HG02870 (cell line): ENCODE data around the gene OVCH2.
A peak's percentile ranks its signal among the peaks of the same experiment; 100 is the strongest.
"Not testable (repeated sequence)": the region's sequence is repeated elsewhere in the genome, so short reads cannot be mapped to it uniquely, and the experiment has no call there.

ENCODE experiments used
- ATAC-seq: cut with Tn5 transposase; IDR thresholded peaks from one replicate; pipeline ENCODE4 v1.9.1; 2021; ENCODE audit warnings: mild to moderate bottlenecking, moderate library complexity; ENCODE audit not compliant: unreplicated experiment

The OVCH2 gene

DNA sequence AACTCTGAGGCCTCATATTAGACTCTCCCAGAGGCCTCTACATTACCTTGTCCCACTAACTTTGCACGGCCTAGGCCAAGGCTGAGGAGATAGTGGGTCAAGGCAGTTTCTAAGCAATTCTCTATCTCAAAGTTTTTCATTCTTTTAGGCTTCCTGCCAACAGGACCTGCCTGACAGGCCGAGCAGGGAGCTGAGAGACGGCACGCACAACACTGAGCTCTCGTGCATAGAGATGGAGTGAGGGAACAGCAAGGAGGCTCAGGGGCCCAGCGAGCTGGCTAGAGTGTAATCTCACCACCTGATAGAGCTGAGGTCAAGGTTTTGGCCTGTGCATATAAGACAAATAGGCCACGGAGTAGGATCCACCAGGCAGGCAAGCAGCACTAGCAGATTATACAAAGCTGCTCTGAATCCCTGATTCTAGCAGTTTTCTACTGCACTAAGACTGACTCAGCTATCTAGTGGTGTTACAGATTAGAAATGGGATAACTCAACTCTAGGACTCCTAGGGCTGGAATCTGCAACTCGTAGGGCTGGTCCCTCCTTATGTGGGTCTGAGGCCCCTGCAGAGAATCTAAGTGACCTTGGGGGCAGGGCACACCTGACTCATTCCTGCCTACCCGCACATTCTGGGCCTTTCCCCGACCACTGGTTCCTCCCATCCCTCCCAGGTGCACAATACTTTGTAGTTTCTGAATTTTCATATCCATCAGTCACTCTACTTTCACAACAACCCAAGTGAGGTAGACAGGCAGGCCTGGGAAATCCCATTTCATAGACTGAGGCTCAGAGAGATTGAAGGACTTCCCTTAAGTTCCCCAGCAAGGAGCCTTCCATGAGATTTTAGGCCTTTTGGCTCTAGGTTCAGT is 34.7 kb downstream of the OVCH2 start:
- ATAC-seq = peak; percentile 69

DNA sequence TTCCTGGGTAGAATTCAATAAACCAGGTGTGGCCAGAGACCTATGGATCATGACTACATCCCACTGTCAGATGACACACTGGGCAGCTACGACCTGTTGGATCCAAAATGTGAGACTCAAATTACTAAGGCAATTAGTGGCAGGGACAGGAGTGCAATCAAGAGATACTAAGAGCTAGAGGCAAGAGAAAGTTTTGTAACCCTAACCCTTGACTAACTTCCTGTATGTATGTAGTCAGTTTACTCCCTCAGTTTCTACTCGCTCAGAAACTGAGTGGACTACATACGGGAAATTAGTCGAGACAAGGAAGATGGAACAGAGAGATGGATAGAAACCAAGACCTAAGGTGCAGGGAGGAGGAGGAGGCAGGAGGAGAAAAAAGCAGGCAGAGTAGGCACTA is 35.6 kb downstream of the OVCH2 start:
- ATAC-seq = no peak

DNA sequence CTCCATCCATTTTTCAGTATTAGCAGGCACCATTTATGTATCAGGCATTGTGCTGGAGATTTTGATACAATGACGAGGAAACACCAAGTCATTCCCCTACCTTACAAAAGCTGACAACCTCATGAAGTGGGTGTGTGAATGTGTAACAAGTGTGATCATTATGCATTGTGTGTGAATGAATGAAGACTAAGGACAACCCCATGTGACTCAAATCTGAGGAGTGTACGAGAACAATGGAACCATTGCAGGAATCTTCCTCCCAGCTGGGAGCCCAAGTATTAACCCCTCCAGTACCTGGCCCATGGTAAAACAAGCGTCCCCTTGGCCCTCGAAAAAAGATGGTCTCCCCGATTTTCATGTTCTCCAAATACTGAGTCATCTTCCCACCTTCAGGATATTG is 37.4 kb downstream of the OVCH2 start:
- no peak for ATAC-seq

DNA sequence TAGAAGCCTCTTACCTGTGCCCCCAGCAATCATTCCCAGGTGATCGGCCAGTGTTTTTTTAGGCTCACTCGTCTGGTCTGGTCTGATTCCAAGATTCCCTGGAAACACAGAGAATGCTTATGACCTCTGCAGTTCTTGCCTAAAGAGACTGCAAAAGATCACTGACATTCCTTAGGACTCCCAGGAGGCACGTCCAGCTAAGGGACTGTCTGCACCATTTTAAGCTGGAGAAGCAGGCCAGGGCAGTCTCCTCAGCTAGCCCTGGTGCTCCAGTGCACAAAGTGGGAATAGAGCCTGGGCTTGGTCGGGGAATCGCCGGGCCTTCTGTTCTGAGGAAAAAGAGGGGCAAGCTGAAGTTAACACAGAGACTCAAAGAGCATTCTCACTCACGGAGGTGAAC is 37.8 kb downstream of the OVCH2 start:
- no peak for ATAC-seq

DNA sequence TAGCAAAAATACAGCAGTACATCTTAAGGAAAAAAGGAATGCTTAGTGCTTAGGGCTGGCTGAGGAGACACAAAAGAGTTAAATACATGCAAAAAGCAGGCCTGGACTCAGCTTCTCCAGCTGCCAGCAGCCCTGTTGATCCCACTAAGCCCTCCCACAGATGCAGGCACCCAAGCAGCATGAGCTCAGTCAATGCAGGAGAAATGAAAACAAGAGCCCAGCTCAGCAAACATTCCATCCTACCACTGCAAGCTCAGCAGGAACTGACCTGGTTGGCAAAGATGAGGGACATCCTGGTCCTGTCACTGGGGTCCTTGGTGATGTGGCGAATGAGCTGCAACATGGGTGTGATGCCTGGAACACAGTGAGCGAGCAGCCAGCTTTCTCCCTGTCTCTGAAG is 38.8 kb downstream of the OVCH2 start:
- no peak for ATAC-seq

DNA sequence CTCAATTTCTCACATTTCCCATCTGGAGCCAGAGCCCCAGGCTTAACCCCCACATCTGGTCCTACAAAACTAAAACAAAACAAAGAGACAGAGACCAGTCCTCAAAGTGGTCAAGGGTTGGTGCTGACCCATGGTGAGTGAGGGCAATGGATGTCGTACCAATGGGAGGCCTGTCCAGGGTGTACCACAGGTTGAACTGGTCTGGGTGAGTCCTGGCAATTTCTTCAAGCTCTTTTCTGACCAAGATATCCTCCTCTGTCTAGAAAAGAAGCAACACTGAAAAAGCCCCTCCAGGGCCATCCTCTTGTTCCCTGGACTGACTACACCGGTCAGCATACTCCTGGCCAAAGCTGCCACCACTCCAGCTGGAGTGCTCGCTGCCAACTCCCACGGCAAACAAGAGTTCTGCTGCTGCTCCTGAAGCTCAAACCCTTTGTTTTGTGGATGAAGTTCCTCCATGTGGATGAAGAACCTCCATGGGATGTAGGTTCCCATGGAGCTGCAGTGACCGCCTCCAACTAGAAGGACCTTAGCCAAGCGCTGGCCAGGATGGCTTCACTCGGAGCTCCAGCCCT is 39.9 kb downstream of the OVCH2 start:
- ATAC-seq = no peak

DNA sequence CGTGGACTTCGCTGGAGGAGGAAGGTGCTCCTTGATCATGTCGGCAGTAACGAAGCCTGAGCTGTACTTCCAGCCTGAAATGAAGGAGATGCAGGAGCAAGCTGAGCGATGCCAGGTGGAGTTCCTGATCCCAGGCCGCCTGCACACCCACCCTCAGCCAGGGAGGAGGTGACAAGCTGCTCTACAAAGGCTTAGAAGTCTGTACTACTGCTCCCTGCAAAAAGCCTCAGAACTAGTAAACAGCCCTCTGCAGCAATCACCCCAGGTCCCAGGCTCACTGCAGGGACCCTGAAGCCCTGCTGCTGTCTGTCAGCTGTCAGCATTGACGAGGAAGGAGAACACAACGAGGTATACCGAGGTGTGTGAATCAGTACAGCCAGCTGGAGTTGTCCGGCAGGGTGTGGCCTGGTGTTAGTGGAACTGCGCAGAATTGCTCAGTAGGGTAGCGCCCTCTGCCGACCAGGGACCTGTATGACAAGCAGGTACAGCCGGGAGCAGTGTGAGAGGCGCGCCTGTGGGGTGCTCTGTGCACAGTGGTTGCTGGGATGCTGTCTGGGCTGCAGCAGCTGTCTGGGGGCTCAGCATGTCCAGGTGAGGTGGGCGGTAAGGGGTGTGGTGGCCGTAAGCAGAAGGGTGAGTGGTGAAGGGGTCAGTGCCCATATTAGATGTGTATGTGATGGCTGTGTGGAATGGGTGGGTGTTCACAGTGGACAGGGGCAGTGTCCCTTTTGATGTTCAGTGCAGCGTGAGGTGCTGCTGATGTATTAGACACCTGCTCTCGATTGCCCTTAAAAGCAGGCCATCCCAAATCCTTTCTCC is 40.6 kb downstream of the OVCH2 start:
- peak; percentile 95 for ATAC-seq

DNA sequence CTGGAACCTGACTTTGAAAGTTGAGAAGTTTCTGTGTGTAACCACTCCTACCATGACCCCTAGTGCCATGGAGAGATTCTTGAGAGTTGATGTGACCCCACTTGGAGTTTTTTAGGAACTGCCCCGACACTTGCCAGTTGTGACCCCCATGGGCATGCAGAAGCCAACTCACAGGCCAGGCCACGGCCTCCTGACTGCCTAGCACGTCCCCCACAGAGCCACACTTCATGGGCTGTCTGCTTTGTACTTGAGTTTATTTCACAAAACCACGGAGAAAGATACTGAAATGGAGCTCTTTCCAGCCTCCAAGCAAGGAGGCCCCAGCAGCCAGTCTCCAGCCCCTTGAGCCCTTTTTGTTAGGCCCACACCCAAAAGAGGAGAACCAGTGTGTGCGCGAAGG is 41.4 kb downstream of the OVCH2 start:
- ATAC-seq = no peak

DNA sequence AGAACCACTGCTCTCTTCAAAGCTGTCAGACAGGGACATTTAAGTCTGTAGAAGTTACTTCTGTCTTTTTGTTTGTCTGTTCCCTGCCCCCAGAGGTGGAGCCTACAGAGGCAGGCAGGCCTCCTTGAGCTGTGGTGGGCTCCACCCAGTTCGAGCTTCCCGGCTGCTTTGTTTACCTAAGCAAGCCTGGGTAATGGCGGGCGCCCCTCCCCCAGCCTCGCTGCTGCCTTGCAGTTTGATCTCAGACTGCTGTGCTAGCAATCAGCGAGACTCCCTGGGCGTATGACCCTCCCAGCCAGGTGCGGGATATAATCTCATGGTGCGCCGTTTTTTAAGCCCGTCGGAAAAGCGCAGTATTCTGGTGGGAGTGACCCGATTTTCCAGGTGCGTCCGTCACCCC is 42.7 kb downstream of the OVCH2 start:
- not testable (repeated sequence) for ATAC-seq

DNA sequence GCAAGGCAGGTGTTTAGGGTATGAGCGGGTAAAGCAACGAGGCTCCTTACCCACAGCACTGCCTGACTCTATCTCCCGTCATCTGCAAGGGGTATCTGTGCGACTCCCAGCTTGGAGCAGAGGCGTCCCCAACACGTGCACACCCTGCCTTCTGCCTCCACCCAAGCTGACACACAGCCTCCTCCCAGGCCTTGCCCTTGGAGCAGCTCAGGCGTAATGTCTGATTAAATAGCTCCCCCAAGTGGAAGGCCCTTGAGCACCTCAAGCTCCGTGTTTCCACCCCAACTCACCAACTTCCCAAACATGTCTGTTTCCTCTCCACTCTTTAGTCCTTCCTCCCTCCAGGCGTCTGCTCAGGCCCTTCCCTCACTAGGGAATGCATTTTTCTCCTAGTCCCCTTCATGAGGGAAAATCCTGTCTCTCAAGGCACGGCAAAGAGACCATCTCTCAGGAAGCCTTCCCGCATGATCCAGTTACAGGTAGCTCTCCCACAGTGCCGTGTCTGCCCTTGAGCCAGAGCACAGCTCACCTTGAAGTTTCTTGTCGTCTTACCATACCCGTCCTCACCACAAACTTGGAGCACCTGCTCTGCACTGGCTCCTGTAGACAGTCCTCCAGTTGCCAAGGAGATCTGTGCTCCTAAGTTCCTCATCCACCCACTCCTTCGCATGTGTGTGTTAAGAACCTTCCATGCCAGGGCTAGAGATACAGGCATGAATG is 48.8 kb downstream of the OVCH2 start:
- ATAC-seq = no peak

DNA sequence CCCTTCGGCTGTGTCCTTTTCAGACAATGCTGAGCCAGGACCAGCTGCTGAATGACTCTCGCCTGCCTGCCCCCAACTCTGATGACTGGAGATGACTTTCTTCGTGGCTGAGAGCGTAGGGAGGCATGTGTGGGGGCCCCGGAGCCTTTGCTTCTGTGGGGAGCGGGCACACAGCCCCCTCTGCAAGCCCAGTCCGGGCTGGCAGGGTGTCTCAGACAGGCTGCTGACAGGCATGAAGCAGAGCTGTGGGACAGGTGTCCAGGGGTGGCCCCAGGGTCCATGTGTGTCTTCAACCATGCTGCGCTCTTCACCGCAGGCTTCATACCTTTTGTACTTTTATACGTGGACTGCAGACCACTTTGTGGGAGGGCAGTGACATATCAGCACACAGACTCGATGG is 49.6 kb downstream of the OVCH2 start:
- no peak for ATAC-seq

DNA sequence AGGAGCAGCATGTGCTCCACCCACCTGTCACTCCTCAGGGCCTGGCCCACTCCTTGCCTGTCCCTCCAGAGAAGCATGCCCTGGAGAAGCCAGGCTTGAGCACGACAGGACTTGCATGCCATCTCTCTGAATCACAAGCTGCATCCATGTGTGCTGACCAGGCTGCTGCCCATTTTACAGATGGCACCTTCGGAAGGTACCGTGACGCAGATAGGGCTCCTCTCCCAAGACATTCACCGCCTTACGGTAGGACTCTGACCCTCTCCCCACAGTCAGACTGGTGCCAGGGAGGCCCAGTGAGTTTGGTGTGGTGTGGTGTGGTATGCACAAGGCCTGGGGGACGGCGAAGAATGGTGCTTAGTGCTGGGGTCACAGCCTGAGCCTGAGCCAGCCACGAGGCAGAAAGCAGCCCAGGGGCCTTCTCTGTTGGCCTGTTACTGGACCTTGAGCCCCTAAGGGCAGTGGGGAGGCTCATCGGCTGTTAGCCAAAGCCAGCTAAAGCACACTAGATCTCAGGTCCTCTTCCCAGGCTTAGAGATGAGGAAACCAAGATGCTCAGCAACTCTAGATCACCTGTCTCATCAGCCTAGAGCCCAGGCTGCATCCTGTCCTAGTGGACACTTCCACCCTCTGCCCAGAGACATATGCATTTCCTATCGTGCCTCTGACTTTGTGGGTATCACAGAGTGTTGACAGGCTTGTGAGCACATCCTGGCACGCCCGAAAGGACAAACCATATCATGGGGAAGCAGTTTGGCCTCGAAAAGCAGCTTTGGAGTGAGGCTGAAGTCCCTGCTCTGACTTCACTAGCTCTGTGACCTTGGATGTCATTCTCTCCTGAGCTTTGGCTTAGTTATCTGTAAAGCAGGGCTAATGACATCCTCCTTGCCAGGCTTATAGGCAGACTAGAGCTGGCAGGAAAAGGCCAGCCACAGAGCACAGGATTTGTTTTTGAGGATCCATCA is 50.7 kb downstream of the OVCH2 start:
- ATAC-seq = no peak

DNA sequence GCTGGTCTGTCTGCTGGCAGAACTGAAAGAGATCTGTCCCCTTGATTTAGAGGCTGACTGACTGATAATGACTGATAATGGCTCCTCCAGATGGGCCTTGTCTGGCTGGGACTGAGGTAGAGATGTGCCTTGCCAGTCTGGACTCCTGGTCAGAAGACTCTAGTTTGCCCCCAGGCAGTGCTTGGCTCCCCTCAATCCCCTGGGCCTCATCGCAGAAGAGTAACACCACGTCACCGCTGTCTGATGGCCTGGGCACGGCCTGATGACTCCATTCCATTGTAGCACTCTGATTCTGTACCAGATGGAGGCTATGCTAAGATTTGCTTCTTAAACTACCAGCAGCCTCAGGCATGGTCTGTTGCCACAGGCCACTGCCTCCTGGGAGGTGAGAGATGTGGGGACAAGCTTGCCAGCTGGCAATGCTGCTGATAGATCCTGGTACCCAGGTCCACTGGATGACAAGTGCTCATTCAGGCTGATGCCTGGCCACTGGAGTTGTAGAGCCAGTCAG is 52.0 kb downstream of the OVCH2 start:
- ATAC-seq = no peak

DNA sequence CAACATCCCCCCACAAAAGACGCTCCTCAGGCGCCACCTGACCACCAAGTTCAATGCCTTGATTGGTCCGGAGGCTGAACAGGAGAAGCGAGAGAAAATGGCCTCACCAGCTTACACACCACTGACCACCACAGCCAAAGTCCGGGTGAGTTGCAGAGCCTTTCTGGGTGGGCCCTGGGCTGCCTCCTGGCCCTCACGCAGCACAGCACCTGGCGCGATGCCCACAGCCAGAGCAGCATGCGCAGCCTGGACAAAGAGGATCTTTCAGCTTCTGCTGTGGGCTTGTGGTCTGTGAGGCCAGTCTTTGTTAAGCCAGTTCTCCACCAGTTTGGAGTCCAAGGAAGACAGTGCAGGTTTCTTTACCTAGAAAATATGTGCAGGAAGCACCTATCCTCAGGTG is 54.6 kb downstream of the OVCH2 start:
- ATAC-seq = no peak

DNA sequence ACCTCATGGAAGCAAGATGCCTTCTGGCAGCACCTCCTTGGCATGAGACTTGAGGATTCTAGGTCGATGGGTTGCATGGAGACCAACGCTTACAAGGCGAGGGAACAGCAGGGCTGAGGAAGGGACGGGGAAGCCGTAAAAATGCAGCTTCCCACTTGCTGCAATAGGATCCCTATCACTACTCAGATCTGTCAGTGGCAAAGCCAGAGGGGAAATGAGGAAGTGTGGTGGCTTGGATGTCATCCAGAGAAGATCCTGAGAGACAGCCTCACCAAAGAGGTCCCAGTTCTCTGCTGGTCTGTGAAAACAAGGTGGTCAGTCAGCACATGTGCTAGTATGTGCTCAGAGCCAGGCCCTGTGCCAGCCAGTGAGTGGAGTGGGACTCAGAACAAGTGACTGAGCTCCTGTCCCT is 55.1 kb downstream of the OVCH2 start:
- no peak for ATAC-seq

DNA sequence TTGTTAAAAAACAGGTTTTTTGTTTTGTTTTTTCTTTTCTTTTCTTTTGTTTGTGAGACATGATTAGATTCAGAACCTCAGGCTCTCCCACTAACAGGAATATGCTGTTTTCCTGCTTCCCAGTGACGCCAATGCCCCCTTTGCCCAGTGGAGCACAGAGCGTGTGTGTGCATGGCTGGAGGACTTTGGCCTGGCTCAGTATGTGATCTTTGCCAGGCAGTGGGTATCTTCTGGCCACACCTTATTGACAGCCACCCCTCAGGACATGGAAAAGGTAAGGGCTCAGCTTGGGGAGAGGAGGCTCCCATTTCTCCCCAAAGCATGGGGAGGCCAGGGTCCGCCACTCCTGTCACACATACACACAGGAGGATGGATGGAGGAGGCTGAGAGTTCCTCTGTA is 58.0 kb downstream of the OVCH2 start:
- no peak for ATAC-seq

DNA sequence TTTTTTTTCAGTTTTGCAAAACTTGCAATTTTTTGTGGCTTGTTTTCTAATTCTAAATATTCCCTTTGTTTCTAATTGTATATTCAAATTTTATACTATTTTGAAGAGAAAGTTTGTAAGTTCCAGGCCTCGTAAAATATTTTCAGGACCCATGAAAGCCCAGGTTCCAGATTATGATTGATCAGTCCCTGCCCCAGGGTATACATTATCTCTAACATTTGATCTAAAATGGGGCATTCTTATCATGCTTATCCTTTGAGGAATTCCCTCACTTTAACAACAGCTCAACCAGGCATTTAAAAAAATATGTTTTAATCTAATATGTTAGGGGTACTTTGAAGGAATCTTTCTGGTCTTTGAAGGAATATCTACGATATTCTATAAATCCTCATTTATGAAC is 59.4 kb downstream of the OVCH2 start:
- no peak for ATAC-seq

DNA sequence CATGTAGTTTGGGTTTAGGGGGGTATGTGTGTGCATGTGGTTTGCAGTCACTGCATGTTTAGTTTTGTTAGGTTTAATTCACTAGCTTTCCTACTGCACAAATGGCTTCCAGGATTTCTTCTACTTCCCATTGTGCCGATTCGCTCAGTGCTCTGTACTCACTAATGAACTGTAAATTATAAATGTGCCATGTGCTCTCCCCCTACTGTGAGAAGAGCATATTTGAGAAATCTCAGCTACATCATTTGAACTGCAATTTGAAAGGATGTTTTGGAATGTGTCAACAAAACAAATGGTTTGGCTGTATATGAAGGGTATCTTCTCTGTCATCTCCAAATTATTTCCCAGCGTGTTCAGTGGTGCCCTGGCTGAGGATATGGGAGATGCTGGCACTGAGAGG is 61.1 kb downstream of the OVCH2 start:
- ATAC-seq = no peak

DNA sequence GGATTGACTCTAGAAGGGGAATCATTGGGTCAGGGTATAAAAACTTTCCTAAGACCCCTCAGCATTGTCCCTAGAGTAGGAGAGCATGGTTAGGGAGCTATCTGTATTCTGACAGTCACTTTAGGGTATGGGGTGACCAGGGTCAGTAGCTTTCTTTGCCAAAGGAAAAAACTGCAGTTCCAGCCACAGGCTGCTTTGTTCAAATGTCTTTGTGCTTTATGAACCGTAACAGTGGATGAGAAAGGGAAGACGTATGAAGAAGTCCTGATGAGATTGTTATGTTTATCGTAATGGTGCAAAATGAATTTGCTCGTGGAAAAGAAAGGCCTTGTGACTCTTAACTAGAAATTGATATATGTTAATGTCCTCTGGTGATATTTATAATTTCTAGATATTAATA is 63.0 kb downstream of the OVCH2 start:
- no peak for ATAC-seq

DNA sequence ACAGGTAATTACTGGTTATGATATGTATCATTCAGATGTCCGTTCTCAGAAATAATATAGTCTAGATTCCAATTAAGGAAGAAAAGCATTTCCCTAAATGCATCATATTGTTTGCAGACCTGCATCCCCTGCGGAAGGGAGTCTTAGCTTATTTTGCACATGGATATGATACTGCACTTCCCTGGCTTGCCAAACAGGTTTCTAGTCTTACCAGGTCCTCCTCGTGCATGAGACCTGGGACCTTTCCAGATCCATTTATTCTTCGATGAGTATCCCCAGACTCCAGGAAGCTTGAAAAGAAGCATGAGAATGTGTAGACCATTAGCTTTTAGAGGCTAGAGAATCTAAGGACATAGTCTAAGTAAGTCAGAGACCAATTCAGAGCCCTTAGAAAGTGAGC is 63.5 kb downstream of the OVCH2 start:
- ATAC-seq = no peak
